Neural progenitor cell (in vitro differentiated cells): Measurements from ENCODE around the gene PIGK. TPM values are rescaled to one million over a fixed set of nuclear protein-coding genes. Genes with fewer than 3 reads are reported as not detected.
"Not testable (repeated sequence)": the region's sequence is repeated elsewhere in the genome, so short reads cannot be mapped to it uniquely, and the experiment has no call there.

Experiments used
- DNase-seq: peaks from one replicate; pipeline ENCODE4 v3.0.0-alpha.2; 2016; ENCODE audit warnings: low spot score
- H2AFZ ChIP-seq: fragments of 200-600 bp; sonication (generic); replicated peaks from 2 replicates; pipeline ENCODE4 v1.6.1; 2016; ENCODE audit warnings: antibody characterized with exemption
- H3F3A ChIP-seq: fragments of 200-600 bp; sonication (generic); 2 replicates; pipeline ENCODE4 v1.6.1; 2016; ENCODE audit warnings: antibody characterized with exemption, low read depth
- H3K27ac ChIP-seq: fragments of 200-600 bp; sonication (generic); 2 replicates; pipeline ENCODE4 v1.5.1; 2016; ENCODE audit warnings: mild to moderate bottlenecking
- H3K27me3 ChIP-seq: fragments of 200-600 bp; sonication (generic); 2 replicates; pipeline ENCODE4 v1.6.1; 2016; ENCODE audit warnings: mild to moderate bottlenecking, moderate library complexity
- H3K36me3 ChIP-seq: fragments of 200-600 bp; sonication (generic); 2 replicates; pipeline ENCODE4 v1.5.1; 2016
- H3K4me1 ChIP-seq: fragments of 200-600 bp; sonication (generic); 2 replicates; pipeline ENCODE4 v1.6.1; 2016; ENCODE audit warnings: mixed run types
- H3K4me2 ChIP-seq: fragments of 200-600 bp; sonication (generic); 2 replicates; pipeline ENCODE4 v1.6.1; 2016
- H3K4me3 ChIP-seq: fragments of 200-600 bp; sonication (generic); 2 replicates; pipeline ENCODE4 v1.5.1; 2016
- H3K79me2 ChIP-seq: fragments of 200-600 bp; sonication (generic); 2 replicates; pipeline ENCODE4 v1.6.1; 2016; ENCODE audit warnings: low read depth
- H3K9ac ChIP-seq: fragments of 200-600 bp; sonication (generic); 2 replicates; pipeline ENCODE4 v1.6.1; 2016
- H3K9me3 ChIP-seq: fragments of 200-600 bp; sonication (generic); 2 replicates; pipeline ENCODE4 v1.5.1; 2016; ENCODE audit warnings: low read depth
- H4K20me1 ChIP-seq: fragments of 200-600 bp; sonication (generic); 2 replicates; pipeline ENCODE4 v1.6.1; 2016; ENCODE audit warnings: low read depth
- H3K27ac Mint-ChIP-seq: 3 replicates; pipeline ENCODE4 v1.8.0; 2021; ENCODE audit warnings: mixed read lengths
- H3K27me3 Mint-ChIP-seq: 2 replicates; pipeline ENCODE4 v1.8.0; 2022; ENCODE audit warnings: low read depth, mild to moderate bottlenecking, inconsistent platforms, moderate library complexity, mixed read lengths; ENCODE audit not compliant: insufficient read depth
- H3K36me3 Mint-ChIP-seq: 3 replicates; pipeline ENCODE4 v1.8.0; 2021; ENCODE audit warnings: mixed read lengths
- H3K4me1 Mint-ChIP-seq: 3 replicates; pipeline ENCODE4 v1.8.0; 2021; ENCODE audit warnings: mixed read lengths
- H3K4me3 Mint-ChIP-seq: 3 replicates; pipeline ENCODE4 v1.8.0; 2021; ENCODE audit warnings: mild to moderate bottlenecking, moderate library complexity, mixed read lengths
- H3K9me3 Mint-ChIP-seq: 3 replicates; pipeline ENCODE4 v1.8.0; 2020; ENCODE audit warnings: mixed read lengths
- EZH2 ChIP-seq: fragments of 200-600 bp; sonication (generic); IDR thresholded peaks from 2 replicates; pipeline ENCODE4 v1.6.1; 2017; ENCODE audit warnings: antibody characterized with exemption, mild to moderate bottlenecking, moderate library complexity
- EZH2phosphoT487 ChIP-seq: fragments of 200-600 bp; sonication (generic); IDR thresholded peaks from 2 replicates; pipeline ENCODE4 v1.6.1; 2017; ENCODE audit warnings: antibody characterized with exemption
- total RNA-seq: library from RNA; depleted of rRNA; stranded (reverse); fragments of >200 nt; gene quantifications from 2 replicates; pipeline ENCODE4 v1.2.3, GENCODE V29; 2015; ENCODE audit warnings: low replicate concordance
- TF ChIP-seq, protein P1 (sequence below): fragments of 200-600 bp; sonication (generic); IDR thresholded peaks from 2 replicates; pipeline ENCODE4 v1.5.1; 2017; ENCODE audit warnings: antibody characterized with exemption, mild to moderate bottlenecking

The PIGK gene
- total RNA-seq, 1 donor from 2014 or later = 44.1 TPM

DNA sequence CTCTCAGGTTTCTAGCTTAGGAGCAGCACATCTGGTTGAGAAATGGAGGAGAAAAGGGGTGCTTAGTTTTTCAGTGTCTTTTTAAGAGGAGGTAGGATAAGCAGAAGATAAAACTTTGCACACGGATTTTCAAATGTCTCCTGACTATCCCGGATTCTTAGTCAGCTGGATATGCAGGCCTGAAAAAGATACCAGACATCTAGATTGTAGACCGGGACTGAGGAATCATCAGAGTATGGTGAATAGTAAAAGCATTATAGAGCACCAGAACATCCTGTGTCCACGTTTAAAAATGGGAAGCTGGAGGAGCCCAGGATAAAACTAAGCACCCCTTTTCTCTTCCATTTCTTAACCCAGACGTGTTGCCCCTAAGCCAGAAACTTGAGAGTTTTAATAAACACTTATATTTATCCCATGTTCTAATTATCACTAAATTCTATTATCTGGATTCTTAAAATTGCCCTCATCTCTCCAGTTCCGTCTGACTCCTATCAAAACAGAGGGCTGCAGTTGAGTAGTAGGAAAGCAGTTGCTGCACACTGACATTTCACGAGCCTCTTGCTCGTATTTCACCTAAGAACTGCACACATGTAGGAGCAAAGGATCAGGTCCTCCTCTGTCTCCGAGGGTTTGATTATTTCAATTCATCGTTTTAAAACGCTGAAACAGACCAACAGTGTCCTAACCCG, 609 bp downstream of the PIGK start:
- TF ChIP-seq EZH2phosphoT487 (no peak), EZH2 (no peak)
- TF ChIP-seq, protein P1, sequence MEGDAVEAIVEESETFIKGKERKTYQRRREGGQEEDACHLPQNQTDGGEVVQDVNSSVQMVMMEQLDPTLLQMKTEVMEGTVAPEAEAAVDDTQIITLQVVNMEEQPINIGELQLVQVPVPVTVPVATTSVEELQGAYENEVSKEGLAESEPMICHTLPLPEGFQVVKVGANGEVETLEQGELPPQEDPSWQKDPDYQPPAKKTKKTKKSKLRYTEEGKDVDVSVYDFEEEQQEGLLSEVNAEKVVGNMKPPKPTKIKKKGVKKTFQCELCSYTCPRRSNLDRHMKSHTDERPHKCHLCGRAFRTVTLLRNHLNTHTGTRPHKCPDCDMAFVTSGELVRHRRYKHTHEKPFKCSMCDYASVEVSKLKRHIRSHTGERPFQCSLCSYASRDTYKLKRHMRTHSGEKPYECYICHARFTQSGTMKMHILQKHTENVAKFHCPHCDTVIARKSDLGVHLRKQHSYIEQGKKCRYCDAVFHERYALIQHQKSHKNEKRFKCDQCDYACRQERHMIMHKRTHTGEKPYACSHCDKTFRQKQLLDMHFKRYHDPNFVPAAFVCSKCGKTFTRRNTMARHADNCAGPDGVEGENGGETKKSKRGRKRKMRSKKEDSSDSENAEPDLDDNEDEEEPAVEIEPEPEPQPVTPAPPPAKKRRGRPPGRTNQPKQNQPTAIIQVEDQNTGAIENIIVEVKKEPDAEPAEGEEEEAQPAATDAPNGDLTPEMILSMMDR = no peak
- Histone ChIP-seq H4K20me1 (no peaks in the 10 kb centered on the region), H3K9me3 (no peaks in the 10 kb centered on the region), H3K36me3 (no peaks in the 10 kb centered on the region), H3K4me3 (peak overlapping the region; percentile 67), H3K79me2 (peaks cover 32% of the 10 kb centered on the region), H2AFZ (peak overlapping the region; percentile 90), H3K27me3 (no peaks in the 10 kb centered on the region), H3K9ac (peak overlapping the region; percentile 42), H3K27ac (no peak overlapping the region), H3K4me1 (peaks cover 4% of the 10 kb centered on the region), H3F3A (no peaks in the 10 kb centered on the region), H3K4me2 (peak overlapping the region; percentile 84)
- no peak for DNase-seq
- peak overlapping the region; percentile 92 for H3K27ac Mint-ChIP-seq
- H3K9me3 Mint-ChIP-seq = peaks cover 4% of the 10 kb centered on the region
- H3K4me1 Mint-ChIP-seq = peaks cover 18% of the 10 kb centered on the region
- peaks cover 24% of the 10 kb centered on the region for H3K36me3 Mint-ChIP-seq
- H3K27me3 Mint-ChIP-seq = no peaks in the 10 kb centered on the region
- peak overlapping the region; percentile 96 for H3K4me3 Mint-ChIP-seq

DNA sequence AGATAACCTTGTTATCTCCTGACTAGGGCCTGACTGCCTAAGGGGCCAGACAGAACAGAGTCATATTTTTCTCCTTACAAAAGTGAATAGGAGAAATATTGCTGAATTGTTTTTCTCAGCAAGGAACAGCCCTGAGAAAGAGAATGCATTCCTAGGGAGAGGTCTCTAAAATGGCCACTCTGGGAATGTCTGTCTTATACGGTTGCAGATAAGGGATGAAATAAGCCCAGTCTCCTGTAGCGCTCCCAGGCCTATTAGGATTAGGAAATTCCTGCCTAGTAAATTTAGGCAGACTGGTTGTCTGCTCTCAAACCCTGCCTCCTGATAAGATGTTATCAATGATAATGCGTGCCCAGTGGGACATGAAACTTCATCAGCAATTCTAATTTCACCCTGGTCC, 15.2 kb downstream of the PIGK start:
- not testable (repeated sequence) for H3K9me3 ChIP-seq, H3K79me2 ChIP-seq, H2AFZ ChIP-seq, H3K4me3 Mint-ChIP-seq, H3K4me2 ChIP-seq, H3K9ac ChIP-seq, H3K27ac Mint-ChIP-seq, DNase-seq, H3K4me1 Mint-ChIP-seq, H3K4me1 ChIP-seq, H4K20me1 ChIP-seq, H3K4me3 ChIP-seq, H3F3A ChIP-seq, H3K27me3 ChIP-seq, H3K36me3 Mint-ChIP-seq, H3K9me3 Mint-ChIP-seq, H3K27ac ChIP-seq, H3K27me3 Mint-ChIP-seq, H3K36me3 ChIP-seq

DNA sequence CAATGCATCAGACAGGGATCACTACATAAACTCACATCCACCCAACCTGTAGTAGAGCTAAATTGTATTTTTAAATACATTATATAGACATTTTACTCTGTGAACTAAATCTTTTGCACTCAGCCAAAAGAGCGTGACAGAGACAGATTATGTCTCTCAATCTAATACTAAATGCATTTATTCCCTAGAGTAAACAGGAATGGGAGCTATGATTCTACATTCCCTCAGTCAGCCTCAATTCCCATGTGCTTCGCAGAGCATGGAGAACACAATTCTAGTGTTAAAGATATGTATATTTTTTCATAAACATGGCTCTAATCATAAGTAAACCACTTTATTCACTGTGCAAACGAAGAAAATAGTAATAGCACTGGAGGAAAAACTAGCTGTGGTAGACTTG, 16.5 kb downstream of the PIGK start:
- Histone ChIP-seq H3K4me3 (no peak overlapping the region), H3K27me3 (no peaks in the 10 kb centered on the region), H3K9me3 (no peaks in the 10 kb centered on the region), H2AFZ (no peak overlapping the region), H3F3A (no peaks in the 10 kb centered on the region), H3K27ac (no peak overlapping the region), H3K9ac (no peak overlapping the region), H3K4me2 (no peak overlapping the region), H3K36me3 (no peaks in the 10 kb centered on the region), H3K4me1 (no peaks in the 10 kb centered on the region), H3K79me2 (no peaks in the 10 kb centered on the region), H4K20me1 (no peaks in the 10 kb centered on the region)
- no peak overlapping the region for H3K27ac Mint-ChIP-seq
- H3K36me3 Mint-ChIP-seq = peaks cover 5% of the 10 kb centered on the region
- peaks cover 3% of the 10 kb centered on the region for H3K9me3 Mint-ChIP-seq
- H3K4me3 Mint-ChIP-seq = no peak overlapping the region
- no peak for DNase-seq
- TF ChIP-seq, protein P1 = no peak
- TF ChIP-seq EZH2 = no peak
- no peak for TF ChIP-seq EZH2phosphoT487
- H3K4me1 Mint-ChIP-seq = no peaks in the 10 kb centered on the region
- H3K27me3 Mint-ChIP-seq = no peaks in the 10 kb centered on the region

DNA sequence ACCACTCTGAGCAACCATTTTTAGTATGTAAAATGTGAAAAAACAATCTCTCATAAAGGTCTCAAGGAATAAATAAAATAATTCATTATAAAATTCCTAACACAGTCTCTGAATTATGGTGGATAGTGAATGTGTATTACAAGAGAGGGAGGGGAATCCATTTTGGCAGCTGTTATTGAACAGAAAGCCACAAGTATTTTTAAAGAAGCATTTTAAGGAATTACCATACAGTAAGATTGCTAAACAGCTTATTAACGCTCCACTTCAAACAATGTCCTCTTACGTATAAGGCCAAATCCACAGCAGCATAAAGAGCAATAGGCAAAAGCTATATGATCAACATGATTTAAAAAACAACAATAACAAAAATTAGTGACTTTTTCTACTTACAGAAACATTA, 18.4 kb downstream of the PIGK start:
- H3K9me3 Mint-ChIP-seq = peaks cover 3% of the 10 kb centered on the region
- Histone ChIP-seq H3K4me3 (no peak overlapping the region), H3K4me2 (no peak overlapping the region), H3K4me1 (no peaks in the 10 kb centered on the region), H3K27ac (no peak overlapping the region), H3F3A (no peaks in the 10 kb centered on the region), H3K79me2 (no peaks in the 10 kb centered on the region), H2AFZ (no peak overlapping the region), H3K27me3 (no peaks in the 10 kb centered on the region), H3K9me3 (no peaks in the 10 kb centered on the region), H3K9ac (no peak overlapping the region), H4K20me1 (no peaks in the 10 kb centered on the region), H3K36me3 (no peaks in the 10 kb centered on the region)
- no peaks in the 10 kb centered on the region for H3K4me1 Mint-ChIP-seq
- H3K27me3 Mint-ChIP-seq = no peaks in the 10 kb centered on the region
- H3K4me3 Mint-ChIP-seq = no peak overlapping the region
- DNase-seq = no peak
- peaks cover 5% of the 10 kb centered on the region for H3K36me3 Mint-ChIP-seq
- TF ChIP-seq EZH2 (no peak), EZH2phosphoT487 (no peak)
- no peak overlapping the region for H3K27ac Mint-ChIP-seq
